ENCODE data around the gene LHFPL3. TPM values are rescaled to one million over a fixed set of nuclear protein-coding genes. Genes with fewer than 3 reads are reported as not detected.

Gene LHFPL3
- total RNA-seq, 1 experiment from 2014 or later, result not detected

- H4K20me1 ChIP-seq (ENCODE audit: insufficient read depth), result no peaks in the 10 kb centered on the region; the same call in 1 of the 2 replicates
- H3K4me2 ChIP-seq, result no peak overlapping the region
- H3K4me3 ChIP-seq, result no peak overlapping the region
- no peaks in the 10 kb centered on the region for H3F3A ChIP-seq (ENCODE audit: insufficient read depth, low read depth)
- no peaks in the 10 kb centered on the region for H3K9me2 ChIP-seq (ENCODE audit: insufficient read depth)
- H3K4me1 ChIP-seq (replicated peaks; ENCODE audit: insufficient read depth), result no peaks in the 10 kb centered on the region
- CTCF ChIA-PET, result no interaction called here
- TF ChIP-seq EZH2 (IDR thresholded peaks at IDR 0.05; ENCODE audit: low read depth) (no peak), CTCF (conservative IDR thresholded peaks at IDR 0.05) (no peak)
- no peak overlapping the region for H3K27ac ChIP-seq
- H2AFZ ChIP-seq, result no peak overlapping the region
- H3K9me3 ChIP-seq (ENCODE audit: insufficient read depth, low read depth), result no peaks in the 10 kb centered on the region; the same call in 1 of the 2 replicates
- DNase-seq, result no peak
- no peaks in the 10 kb centered on the region for H3K27me3 ChIP-seq (ENCODE audit: insufficient read depth, low read depth)
- no peaks in the 10 kb centered on the region for H3K36me3 ChIP-seq (ENCODE audit: low read depth)
- intact Hi-C loops (cut with micrococcal nuclease; ENCODE audit: unreplicated experiment), result no loop called here
- H3K79me2 ChIP-seq (ENCODE audit: low read depth), result no peaks in the 10 kb centered on the region
- POLR2A ChIA-PET (ENCODE audit: unreplicated experiment), result no interaction called here
- BruUV-seq (replicated peaks), result no TSS peak
Measured at GRCh38 chr7:104625956-104626355, 297.6 kb downstream of the LHFPL3 start.

GRCh38 chr7:104627516-104627915 is 299.1 kb downstream of the LHFPL3 start:
- BruUV-seq (replicated peaks), result no TSS peak

GRCh38 chr7:104628017-104628416 is 299.6 kb downstream of the LHFPL3 start:
- H3K4me1 ChIP-seq (replicated peaks; ENCODE audit: insufficient read depth), result no peaks in the 10 kb centered on the region
- H3K4me3 ChIP-seq, result no peak overlapping the region
- H3F3A ChIP-seq (ENCODE audit: insufficient read depth, low read depth), result no peaks in the 10 kb centered on the region
- DNase-seq, result no peak
- no TSS peak for BruUV-seq (replicated peaks)
- POLR2A ChIA-PET (ENCODE audit: unreplicated experiment), result no interaction called here
- no peak overlapping the region for H2AFZ ChIP-seq
- intact Hi-C loops (cut with micrococcal nuclease; ENCODE audit: unreplicated experiment), result no loop called here
- no peaks in the 10 kb centered on the region for H3K9me2 ChIP-seq (ENCODE audit: insufficient read depth)
- H3K27ac ChIP-seq, result no peak overlapping the region
- TF ChIP-seq EZH2 (IDR thresholded peaks at IDR 0.05; ENCODE audit: low read depth), result no peak
- no peak for TF ChIP-seq CTCF (conservative IDR thresholded peaks at IDR 0.05)
- H3K27me3 ChIP-seq (ENCODE audit: insufficient read depth, low read depth), result no peaks in the 10 kb centered on the region
- H3K79me2 ChIP-seq (ENCODE audit: low read depth), result no peaks in the 10 kb centered on the region
- CTCF ChIA-PET, result no interaction called here
- H3K36me3 ChIP-seq (ENCODE audit: low read depth), result no peaks in the 10 kb centered on the region
- H3K4me2 ChIP-seq, result no peak overlapping the region
- no peaks in the 10 kb centered on the region; the same call in 1 of the 2 replicates for H3K9me3 ChIP-seq (ENCODE audit: insufficient read depth, low read depth)
- H4K20me1 ChIP-seq (ENCODE audit: insufficient read depth), result no peaks in the 10 kb centered on the region; the same call in 1 of the 2 replicates

More at GRCh38 chr7:104627516-104627915, 299.1 kb downstream of the LHFPL3 start:
- Histone ChIP-seq H2AFZ (no peak overlapping the region), H3K9me3 (ENCODE audit: insufficient read depth, low read depth) (no peaks in the 10 kb centered on the region; the same call in 1 of the 2 replicates), H3K27me3 (ENCODE audit: insufficient read depth, low read depth) (no peaks in the 10 kb centered on the region), H3K9me2 (ENCODE audit: insufficient read depth) (no peaks in the 10 kb centered on the region), H3K4me3 (no peak overlapping the region), H3K4me1 (replicated peaks; ENCODE audit: insufficient read depth) (no peaks in the 10 kb centered on the region), H3K36me3 (ENCODE audit: low read depth) (no peaks in the 10 kb centered on the region), H3K4me2 (no peak overlapping the region), H4K20me1 (ENCODE audit: insufficient read depth) (no peaks in the 10 kb centered on the region; the same call in 1 of the 2 replicates), H3F3A (ENCODE audit: insufficient read depth, low read depth) (no peaks in the 10 kb centered on the region), H3K79me2 (ENCODE audit: low read depth) (no peaks in the 10 kb centered on the region), H3K27ac (no peak overlapping the region)
- POLR2A ChIA-PET (ENCODE audit: unreplicated experiment), result no interaction called here
- peak in 1 of 2 experiments; percentile 3 for DNase-seq
- intact Hi-C loops (cut with micrococcal nuclease; ENCODE audit: unreplicated experiment), result no loop called here
- CTCF ChIA-PET, result no interaction called here
- TF ChIP-seq CTCF (conservative IDR thresholded peaks at IDR 0.05), result no peak
